MM.1S (cell line): ENCODE measurements around the gene ECE1.

Experiments
- CTCF ChIP-seq: fragments of 300-600 bp; sonication (generic); IDR thresholded peaks from 2 replicates; pipeline ENCODE4 v1.5.1; 2016; ENCODE audit warnings: antibody characterized with exemption, low read length, mixed read lengths
- EZH2 ChIP-seq: fragments of 300-600 bp; sonication (generic); optimal IDR thresholded peaks from 2 replicates; pipeline ENCODE3; 2017; ENCODE audit warnings: low read depth, mild to moderate bottlenecking, antibody characterized with exemption, low read length, mixed read lengths

- no peak for TF ChIP-seq CTCF
- TF ChIP-seq EZH2 = no peak
Observed at GRCh38 chr1:21201650-21202049, 88.6 kb downstream of the ECE1 start.
